Measurements from ENCODE around the gene SLC2A4.

SLC2A4 gene

DNA sequence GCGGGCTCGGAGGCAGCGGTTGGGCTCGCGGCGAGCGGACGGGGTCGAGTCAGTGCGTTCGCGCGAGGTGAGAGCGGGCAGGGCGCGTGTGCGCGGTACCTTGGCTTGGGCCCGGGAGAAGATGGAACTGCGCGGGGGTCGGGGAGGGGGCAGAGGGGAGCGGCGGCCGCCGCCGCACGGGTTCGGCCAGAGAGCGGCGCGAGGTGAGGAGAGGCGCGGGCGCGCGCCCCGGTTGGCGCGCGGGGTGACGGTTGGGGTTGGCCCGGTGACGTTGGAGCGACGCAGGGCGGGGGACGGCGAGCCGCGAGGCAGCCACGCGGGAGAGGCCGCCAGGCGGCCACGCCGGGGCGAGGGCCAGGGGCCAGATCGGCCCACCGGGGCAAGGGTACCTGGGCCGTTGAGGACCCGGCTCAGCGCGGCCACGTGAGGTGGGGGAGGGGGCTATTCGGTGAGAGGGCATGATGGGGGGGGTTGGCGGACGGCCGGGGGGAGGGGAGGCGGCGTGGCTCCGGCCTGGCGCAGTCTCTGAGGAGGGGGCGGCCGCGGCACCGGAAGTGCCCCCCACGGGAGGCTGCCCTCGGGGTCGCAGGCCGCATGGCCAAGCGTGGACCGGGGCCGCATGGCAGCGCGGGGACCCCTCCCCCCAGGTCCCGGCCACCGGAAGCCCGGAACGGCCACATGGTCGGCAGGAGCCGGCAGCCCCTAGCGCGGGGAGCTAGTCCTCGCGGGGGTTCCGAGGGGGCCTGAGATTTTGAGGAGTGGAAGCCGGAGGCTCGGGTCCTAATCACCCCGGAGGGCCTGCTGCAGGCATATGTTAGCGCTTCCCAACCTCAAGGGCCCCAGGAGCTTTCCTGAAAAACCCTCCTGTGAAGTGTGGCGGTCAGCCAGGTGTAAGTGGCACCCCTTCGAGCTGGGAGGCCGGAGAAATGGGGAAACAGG, 26.4 kb downstream of the SLC2A4 start:
- DNase-seq, result peak; percentile 51

- peak; percentile 40 for DNase-seq
These were observed 27.3 kb downstream of the SLC2A4 start for GRCh38 chr17:7308625-7309433.

- no peak for DNase-seq
These were observed 28.1 kb downstream of the SLC2A4 start for GRCh38 chr17:7309628-7310027.

GRCh38 chr17:7311110-7311705, 29.7 kb downstream of the SLC2A4 start:
- no peak for DNase-seq

- no peak for DNase-seq
These were observed 31.0 kb downstream of the SLC2A4 start for GRCh38 chr17:7312432-7313087.

- DNase-seq, result no peak
These were observed 31.8 kb downstream of the SLC2A4 start for GRCh38 chr17:7313088-7313889.

- DNase-seq, result no peak
These were observed 32.6 kb downstream of the SLC2A4 start for GRCh38 chr17:7313890-7314718.

GRCh38 chr17:7314719-7315569, 33.4 kb downstream of the SLC2A4 start, which contains the start of gene GPS2:
TSS of gene GPS2 (minus strand) at chr17:7315360. CDS start at chr17:7315052, 308 bp downstream.
- DNase-seq, result peak; percentile 88

GRCh38 chr17:7315570-7316235, 34.2 kb downstream of the SLC2A4 start:
- no peak for DNase-seq

DNA sequence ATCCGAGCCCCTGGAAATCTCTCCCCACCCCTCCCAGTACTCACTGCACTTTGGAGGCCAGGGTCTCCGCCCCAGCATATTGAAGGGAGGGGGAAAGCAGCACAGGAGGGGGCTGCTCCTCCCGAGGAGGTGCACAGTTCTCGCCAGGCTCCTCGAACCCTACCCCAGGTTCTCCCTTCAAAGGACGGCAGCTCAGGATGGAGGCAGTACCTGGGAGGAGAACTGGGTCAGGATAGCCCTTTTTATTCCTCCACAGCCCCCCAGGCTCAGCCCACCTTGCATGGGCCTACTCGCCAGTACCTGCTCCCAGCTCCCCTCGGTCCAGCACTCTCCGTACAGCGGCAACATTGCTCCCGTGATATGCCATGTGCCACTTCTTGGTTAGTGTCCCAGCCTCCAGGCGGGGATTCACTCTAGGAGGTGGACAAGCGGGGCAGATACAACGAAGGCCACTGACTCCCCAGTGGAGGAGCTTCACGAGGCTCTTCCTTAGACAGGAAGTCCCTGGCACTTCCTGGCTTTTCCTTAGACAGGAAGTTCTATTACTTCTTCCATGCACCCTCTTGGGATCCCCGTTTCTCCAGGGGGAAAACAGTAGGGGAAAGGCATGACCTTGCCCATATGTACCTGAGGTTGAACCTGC, 35.8 kb downstream of the SLC2A4 start:
- DNase-seq, result no peak

DNA sequence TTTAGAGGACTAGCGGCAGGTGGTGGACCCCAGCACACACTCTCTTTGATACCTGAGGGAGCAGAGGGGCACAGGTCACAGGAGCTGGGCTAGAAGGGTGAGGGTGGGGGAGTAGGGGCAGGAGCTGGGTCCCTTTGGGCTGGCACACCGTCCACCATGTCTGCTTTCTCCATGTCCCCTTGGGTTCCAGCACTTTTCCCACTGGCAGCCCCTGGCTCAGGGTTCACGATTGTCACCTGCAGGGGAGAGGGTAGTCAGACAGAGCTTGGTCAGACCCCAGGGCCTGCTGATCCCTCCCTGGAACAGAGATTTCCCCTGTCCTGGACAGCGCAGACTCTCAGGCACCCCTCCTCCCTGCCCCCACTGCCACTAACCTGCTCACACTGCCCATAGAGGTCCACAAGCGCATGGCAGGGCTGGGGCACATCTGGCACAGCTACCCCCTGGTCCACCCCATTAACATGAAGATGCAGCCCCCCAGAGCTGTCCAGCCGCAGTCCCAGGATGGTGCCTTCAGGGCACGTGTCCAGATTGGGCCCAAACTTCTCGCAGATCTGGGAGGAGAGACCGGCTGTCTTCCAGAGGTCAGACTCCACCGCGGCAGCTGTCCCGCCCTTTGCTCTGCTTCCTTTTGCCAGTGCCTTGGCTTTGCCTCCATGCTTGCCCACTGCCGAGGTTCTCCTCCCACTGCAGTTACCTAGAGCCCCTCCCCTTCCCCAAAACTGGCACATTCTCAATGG, 36.8 kb downstream of the SLC2A4 start:
- no peak for DNase-seq

DNA sequence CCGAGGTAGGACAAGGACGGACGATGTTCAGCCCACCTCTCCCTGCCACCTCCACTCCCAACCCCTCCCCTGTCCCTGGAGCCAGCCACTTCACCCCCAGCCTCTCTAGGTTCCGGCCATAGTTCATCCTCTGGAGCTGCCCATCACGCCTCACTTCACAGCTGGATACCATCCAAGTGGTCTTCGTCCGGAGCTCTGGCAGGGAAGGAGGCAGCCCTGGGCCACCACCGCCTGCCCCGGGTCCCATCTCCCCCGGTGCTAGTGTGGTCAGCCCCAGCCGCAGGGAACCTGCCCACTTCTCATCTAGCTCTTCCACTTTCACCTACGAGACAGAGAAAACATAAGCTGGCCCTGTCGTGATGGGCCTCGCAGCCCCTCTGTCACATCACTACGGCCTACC, 39.9 kb downstream of the SLC2A4 start:
- DNase-seq, result no peak

DNA sequence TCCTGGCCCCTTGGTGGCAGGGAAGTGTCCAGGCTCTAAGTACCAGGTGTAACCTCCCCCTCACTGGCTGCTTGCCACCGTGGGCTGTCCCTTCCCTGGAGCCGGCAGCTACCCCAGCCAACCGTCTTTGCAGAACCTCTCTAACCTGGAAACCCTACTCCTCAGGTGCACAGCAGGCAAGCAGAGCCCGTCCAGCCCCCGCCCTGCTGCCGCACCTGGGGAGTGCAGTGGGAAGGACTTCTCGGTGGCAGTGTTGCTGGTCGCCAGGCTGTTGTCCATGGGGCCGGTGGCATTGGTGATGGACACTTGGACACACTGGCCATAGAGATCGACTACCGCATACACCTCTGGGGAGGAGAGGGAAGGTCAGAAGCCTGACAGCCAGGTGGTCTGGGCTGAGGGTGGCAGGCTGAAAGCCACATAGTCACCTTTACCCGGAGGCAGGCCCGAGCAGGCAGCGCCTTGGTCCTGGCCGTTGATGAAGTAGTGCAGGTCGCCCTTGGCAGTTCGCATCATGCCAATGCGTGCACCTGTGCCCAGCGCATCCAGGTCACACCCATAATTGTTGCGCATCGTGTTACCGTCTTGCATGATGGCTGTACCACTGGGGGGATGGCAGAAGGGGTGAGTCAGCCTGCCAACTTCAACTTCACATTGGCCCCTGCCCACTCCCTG, 41.1 kb downstream of the SLC2A4 start:
- DNase-seq, result no peak

- no peak for DNase-seq
These were observed 42.4 kb downstream of the SLC2A4 start for GRCh38 chr17:7323731-7324437.

DNA sequence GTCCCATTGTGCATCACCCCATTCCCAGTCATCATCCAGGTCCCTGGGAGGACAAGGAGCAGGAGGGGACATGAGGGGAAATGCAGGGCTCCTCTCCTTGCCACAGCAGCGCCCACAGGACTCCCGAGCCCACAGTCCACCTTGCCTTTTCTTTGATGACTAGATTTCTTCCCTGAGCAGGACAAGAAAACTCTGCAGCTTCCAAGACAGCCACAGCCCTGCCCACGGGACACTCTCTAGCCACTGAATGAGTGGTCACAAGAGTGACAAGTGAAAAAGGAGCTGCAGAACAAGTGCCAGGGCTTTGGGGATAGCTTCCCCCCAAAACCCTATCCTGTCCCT, 42.9 kb downstream of the SLC2A4 start:
- DNase-seq, result no peak

GRCh38 chr17:7325031-7325528, 43.6 kb downstream of the SLC2A4 start:
- DNase-seq, result no peak

DNA sequence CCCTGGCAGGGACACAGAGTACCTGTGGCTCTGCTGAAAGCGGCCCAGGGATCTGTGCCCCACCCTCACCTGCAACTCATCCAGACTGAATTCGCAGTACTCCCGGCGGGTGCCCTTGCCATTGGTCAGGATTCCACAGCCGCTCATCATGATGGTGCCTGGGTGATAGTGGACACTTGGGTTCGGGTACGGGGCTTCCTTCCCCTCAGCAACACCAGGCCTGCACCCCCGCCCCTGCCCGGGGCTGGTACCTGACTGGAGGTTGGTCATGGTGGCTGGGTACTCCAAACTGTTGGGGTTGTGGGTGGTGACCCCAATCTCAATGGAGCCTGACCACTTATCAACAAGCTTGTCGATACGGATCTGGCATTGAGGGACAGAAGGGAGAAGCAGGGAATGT, 44.7 kb downstream of the SLC2A4 start:
- no peak for DNase-seq

All from midbrain (tissue), 1 donor.